GM12801 (cell line): Measurements from ENCODE around the gene MPP1.

Experiments
- CTCF ChIP-seq: IDR thresholded peaks from one replicate; pipeline ENCODE4 v1.5.1; 2011; ENCODE audit warnings: control low read depth; ENCODE audit not compliant: insufficient read length; ENCODE audit errors: extremely low read depth

MPP1 gene

GRCh38 chrX:154737136-154737535, 68.1 kb downstream of the MPP1 start:
- no peak for TF ChIP-seq CTCF

DNA sequence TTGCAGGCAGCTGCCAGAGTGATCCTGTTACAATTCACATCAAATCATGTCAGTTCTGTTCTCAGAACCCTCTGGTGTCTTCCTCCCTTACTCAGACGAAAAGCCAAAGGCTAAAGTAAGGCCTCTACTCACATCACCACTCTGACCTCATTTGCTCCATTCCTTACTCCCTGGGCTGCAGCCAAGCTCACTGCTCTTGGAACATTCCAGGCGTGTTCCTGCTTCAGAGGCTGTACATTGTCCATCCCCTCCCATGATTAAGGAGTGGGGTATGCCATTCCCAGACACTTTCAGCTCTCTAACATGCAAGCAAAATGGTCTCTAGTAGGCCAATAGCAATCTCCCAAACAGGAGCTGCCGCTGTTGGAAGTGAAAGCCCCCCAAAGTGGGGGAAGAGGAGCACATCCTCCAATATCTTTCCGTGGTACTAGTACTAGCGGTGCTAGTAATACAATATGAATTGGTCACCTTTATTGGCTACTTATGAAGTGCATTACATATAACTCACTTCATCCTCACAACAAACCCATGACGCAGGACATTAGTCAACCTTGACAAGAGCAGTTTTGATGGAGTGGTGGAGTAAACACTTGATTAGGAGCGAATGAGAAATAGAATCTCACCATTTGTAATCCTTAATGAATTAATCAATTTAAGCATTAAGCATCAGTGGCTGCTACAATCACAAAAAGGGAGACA, 69.4 kb downstream of the MPP1 start:
- TF ChIP-seq CTCF: no peak

GRCh38 chrX:154734061-154734781, 71.1 kb downstream of the MPP1 start:
- TF ChIP-seq CTCF: no peak

DNA sequence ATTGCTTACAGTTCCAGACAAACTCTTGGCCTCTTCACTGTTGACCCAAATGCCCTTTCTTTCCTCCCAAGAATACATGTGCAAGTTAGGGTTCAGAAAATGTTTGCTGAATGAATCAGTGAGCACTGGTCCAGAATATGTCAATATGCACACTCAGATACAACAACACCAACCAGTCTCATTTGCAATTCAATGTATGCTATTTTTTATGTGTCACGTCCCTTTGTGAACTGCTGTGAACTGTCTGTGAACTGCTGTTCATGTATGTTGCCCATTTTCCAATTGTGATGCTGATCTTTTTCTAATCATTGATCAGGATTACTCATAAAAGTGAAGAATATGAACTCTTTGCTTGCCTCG, 72.2 kb downstream of the MPP1 start:
- TF ChIP-seq CTCF: no peak

- no peak for TF ChIP-seq CTCF
Measured at GRCh38 chrX:154732421-154733065, 72.7 kb downstream of the MPP1 start.

DNA sequence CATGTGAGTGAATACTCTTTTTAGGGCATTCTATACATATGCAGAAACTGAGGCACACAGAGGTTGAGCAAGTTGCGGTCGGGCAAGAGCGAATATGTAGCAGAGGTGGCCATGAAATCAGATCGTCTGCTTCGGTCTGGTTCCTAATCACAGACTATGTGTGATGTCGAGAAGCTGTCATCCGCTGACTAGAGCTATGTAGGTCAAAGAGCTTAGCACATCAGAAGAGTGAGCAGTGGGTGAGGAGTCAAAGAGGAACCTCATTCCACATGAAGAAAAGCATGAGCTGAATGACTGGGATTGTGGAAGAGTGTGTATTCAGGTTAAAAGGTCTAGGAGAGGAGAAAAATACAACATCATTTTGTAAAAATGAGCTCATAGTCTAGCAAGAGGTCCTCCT, 73.4 kb downstream of the MPP1 start:
- no peak for TF ChIP-seq CTCF

DNA sequence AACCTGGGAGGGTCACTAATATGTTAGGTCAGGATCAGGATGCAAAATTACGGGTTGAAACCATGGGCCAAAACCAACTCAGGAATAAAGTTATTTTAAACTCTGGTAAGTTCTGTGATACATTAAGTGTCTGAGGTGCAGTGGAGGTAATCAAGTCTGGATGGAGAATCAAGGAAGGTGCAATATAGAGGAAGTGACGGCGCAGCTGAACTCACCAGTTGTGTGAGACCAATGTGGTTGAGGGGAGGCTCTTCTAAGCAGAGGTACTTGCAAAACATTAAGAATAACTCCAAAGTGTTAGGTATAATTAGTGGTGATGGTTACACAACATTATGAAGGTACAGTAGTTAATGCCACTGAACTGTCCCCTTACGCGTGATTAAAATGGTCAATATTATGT, 74.1 kb downstream of the MPP1 start:
- TF ChIP-seq CTCF: no peak
